NCI-H146 (cell line): ENCODE measurements around the gene LRRC53.
A peak's percentile ranks its signal among the peaks of the same experiment; 100 is the strongest.

Experiments used
- DNase-seq: peaks from one replicate; lab custom pipeline; 2025; lab: John Stamatoyannopoulos, UW

LRRC53 gene

GRCh38 chr1:74436078-74436477, 76.3 kb downstream of the LRRC53 start:
- no peak for DNase-seq

DNA sequence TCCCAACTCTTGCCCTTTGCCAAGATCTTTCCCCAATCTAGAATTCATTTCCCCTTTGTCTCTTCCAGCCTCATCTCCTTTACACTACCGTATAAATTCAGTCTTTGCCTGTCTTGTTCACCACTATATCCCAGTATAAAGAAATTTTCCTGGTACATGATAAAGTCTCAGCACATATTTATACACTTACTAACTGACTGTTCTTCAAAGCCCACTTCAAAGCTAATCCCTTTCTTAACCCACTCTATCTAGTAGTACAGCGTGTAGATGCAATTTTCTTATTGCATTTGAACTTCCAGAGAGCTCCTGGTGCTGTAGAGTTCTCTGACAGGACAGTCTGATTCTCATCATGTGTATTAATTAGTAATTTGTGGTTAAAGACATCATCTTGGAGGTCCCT, 78.1 kb downstream of the LRRC53 start:
- no peak for DNase-seq

DNA sequence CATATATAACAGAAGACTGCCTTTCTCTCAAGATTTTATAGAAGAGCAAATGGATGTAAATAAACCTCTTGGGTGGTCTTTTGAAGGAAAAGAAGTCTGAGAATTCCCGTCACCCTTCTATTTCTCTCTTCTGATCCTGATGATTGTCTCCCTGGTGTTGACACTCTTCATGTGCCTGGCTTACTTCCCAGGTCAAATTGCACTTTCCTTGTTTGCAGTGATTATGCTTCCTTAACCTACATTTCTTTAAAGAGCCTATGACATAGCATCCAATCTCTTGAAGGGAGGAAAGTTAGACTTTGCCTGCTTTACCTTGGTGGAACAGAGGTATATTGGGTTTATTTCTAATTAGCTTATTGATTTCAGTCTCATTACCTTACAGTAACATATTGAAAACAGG, 80.1 kb downstream of the LRRC53 start:
- no peak for DNase-seq

DNA sequence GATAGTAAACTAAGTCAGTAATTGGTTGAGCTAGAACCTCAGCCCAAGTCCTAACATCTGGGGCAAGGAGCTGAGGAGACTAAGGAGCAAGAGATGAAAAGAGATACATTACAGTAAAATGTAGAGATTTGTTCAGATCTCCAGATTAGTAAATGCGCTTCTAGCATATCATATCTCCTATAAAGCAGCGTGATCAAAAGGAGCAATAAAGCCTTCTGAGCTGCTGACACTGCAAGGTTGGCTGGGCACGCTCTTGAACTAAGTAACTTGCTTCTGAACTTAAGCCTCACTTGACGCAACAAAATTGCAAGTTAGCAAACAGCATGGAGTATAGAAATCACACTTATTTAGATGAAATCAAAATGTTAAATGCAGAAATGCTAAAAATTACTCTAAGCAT, 80.9 kb downstream of the LRRC53 start:
- no peak for DNase-seq

DNA sequence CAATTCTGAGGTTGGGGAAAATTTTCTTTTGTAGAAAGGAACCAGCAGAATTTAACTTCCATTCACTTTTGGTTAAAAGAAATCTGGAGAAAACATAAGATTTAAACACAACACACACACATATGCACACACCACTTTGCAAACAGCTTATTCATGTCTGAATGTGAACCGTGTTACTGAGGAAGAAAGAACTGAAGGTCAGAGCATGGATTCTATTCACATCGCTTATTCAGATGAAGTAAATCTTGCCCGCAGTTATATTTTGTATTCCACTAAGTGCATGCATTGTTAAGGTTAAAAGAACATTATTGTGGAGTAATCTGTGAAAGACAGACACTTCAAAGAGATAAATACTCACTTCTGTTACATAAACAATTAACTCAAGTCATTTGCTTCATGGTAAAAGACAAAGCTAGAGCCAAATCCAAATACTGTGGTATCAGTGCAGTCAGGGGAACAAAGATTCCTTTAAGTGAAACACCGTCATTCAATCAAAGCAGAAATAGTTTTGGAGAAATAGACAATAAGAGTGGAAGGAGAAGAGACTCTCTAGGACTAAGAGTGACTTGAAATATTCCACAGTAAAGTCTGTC, 82.0 kb downstream of the LRRC53 start:
- DNase-seq = no peak

DNA sequence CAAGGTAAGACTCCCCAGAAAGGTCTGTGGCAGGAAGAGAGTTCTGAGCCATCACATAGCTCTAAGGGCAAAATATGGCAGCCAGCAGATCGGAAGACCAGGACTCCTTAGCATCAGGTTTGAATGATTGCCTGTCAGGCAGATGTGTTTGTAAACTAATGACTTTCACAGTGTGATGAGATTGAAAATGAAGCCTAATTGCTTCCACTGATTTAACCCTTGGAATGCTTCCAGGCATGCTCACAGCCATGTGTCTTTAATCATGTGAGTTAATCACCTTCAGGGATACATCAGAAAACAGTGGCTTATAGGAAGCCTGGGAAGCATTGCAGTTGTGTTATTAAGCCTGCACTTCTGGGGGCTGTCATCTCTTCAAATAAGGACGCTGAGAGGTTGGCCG, 82.8 kb downstream of the LRRC53 start:
- DNase-seq = peak; percentile 24

DNA sequence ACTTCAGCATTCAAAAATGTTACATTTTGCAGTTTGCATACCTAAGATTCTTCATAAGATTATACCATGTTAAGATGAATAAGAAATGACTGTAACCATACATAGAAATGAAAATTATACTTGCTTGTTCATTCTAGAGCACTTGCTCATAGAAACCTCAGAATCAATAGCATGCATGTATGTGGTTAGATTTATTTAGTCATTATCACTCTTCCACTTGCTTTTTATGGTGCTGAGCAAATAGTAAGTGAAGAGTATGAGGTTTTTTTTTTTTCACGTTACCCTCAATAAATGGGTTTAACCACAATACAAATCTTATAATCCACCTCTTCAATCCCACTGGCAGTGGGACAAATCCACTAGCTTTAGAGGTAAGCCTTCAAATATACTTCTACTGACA, 84.7 kb downstream of the LRRC53 start:
- DNase-seq = no peak

DNA sequence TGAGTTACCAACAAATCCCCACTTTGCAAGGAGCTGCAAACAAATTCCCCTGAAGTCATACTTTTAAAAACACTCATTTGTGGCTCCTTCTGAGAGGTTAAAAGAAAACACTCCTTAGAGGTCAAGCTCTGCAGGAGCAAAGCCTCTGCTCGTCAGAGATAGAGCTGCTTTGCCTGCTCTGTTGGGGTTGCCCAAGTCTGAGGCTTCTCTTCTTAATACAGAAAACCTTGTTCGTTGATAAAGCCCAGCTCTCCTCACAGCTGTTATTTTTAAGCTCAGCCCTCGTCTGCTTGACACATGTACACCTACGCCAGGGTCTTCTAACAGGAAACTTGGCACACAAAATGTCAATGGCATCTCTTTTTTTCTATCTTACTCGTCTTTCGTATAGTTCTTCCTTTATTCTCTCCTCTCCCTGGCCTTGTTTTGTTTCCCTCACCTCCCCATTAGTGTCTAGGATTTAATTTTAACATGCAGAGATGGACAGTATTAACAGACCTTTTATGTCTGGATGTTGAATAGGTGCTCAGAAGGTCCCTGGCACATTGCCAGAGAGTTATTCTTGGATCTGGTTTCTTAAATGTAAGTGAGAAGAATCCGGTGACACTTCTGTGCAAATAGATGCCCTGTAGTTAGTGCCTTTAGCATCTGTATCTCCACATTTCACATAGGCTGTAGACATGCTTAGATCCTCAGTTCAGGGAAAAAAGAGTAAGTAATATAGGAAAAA, 86.0 kb downstream of the LRRC53 start:
- DNase-seq = peak; percentile 72

GRCh38 chr1:74425676-74426075, 86.7 kb downstream of the LRRC53 start:
- no peak for DNase-seq

- DNase-seq = no peak
Observed at GRCh38 chr1:74423471-74423870, 88.9 kb downstream of the LRRC53 start.

DNA sequence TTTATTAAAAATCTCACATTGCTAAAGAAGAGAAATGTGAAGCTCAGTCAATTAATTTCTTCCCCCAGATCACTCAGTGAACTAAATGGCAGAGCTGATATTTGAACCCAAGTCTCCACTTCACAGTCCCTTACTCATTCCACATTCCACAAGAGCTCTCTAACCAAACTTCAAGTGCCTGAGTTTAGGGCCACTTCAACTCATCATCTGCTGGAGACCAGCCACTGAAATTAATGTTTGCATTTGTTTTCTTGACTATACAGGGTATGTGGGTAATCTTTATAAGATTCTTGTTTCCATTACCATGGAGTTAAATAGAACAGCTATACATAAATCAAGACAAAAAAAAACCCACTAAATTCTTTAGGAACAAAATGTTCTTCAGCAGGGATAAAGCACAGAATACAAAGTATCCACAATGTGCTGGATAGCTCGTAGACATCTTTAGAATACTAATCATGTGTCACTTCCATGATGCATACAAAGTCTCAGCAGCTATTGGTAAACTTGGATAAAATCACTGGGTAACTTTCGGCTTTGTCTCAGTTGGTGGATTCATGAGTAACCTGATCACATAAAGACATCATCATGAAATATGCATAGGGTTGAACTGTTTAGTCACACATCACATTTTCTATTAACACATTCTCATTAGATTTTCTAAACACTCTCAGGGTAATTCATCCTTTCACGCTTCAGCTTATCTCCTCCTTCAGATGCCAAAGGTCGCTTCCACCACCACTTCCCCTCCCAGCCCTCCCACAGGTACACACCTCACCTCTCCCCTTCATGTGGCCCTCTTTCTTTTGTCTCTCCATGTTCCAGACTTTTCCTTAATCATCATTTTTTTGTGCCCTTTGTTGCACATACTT, 89.8 kb downstream of the LRRC53 start:
- DNase-seq = no peak

DNA sequence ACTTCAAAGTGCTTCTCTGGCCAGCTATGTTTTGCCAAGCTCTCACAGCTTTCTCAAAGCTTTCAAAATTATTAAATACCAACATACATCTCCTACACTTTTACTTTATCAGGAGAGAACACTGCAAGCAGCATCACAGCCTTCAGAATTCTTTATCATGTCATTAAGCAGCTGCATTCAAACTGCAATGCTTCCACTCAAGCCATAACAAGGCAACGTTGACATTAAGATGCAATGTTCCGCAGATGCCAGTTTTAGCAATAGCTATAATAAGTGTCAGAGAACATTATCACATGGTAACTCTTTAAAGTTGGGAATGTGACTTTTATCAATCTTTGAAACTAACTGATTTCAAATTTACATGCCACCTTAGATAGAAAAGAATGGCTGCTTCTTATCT, 91.9 kb downstream of the LRRC53 start:
- no peak for DNase-seq
